ENCODE results near the gene GLYATL1. TPM values are rescaled to one million over a fixed set of nuclear protein-coding genes. Genes with fewer than 3 reads are reported as not detected.

Gene GLYATL1
- total RNA-seq, 1 experiment from 2014 or later: not detected

- H2AFZ ChIP-seq (ENCODE audit: low read depth, low read length, poor library complexity, severe bottlenecking): no peak overlapping the region
- H3K9me3 ChIP-seq (ENCODE audit: control insufficient read depth in 1 of 2, insufficient read depth in 1 of 2, low read depth in 1 of 2, low read length in 2 of 2): no peaks in the 10 kb centered on the region
- TF ChIP-seq RAD21 (IDR thresholded peaks at IDR 0.05; ENCODE audit: low read depth) (no peak), JUND (IDR thresholded peaks at IDR 0.05) (no peak), REST (IDR thresholded peaks at IDR 0.05; ENCODE audit: low read depth) (no peak), ZNF274 (IDR thresholded peaks at IDR 0.05; ENCODE audit: low read depth, low read length) (no peak)
- H3K9me2 ChIP-seq (ENCODE audit: insufficient read depth): no peaks in the 10 kb centered on the region
- no peaks in the 10 kb centered on the region for H3K79me2 ChIP-seq (ENCODE audit: insufficient read depth, low read length)
- peaks cover 12 to 17% of the 10 kb centered on the region in 2 experiments for H3K4me1 ChIP-seq (ENCODE audit: control insufficient read depth in 1 of 2, insufficient read depth in 2 of 2, low read length in 2 of 2)
- no peaks in the 10 kb centered on the region for H4K20me1 ChIP-seq (ENCODE audit: insufficient read depth)
- no peak for DNase-seq (ENCODE audit: low read depth, low spot score)
- BruUV-seq (replicated peaks): no TSS peak
- no peak overlapping the region for H3K9ac ChIP-seq (ENCODE audit: low read length)
- ChIA-PET POLR2A (no interaction called here), CTCF (interaction anchor here (1.6 kb wide), 1 partner anchor 25 kb away, joined by 3 read pairs; no protein-coding TSS in a partner anchor), RAD21 (ENCODE audit: low non-redundant PET in 1 of 2, low total read pairs in 2 of 2, uncharacterized antibody in 2 of 2, unreplicated experiment in 2 of 2) (no interaction called here)
- H3K27ac ChIP-seq (ENCODE audit: low read depth, low read length): no peak overlapping the region
- H3K4me2 ChIP-seq (ENCODE audit: low read length): no peak overlapping the region
- no peaks in the 10 kb centered on the region for H3K36me3 ChIP-seq (ENCODE audit: control insufficient read depth in 1 of 2, insufficient read depth in 2 of 2, low read length in 2 of 2)
- no peaks in the 10 kb centered on the region for H3K27me3 ChIP-seq (ENCODE audit: insufficient read depth, low read length)
- no peak for ATAC-seq
- intact Hi-C loops (cut with micrococcal nuclease): loop anchor here (10.0 kb wide), 1 partner anchor 219 kb away; the partner anchor contains the start of gene FAM111A
- H3K4me3 ChIP-seq (replicated peaks in 1 of 2; ENCODE audit: low read depth in 1 of 2, low read length in 2 of 2): no peak overlapping the region
These were observed 13.0 kb upstream of the GLYATL1 start for GRCh38 chr11:58926251-58926650.

GRCh38 chr11:58926695-58927094, 12.6 kb upstream of the GLYATL1 start:
- no peak overlapping the region for H3K4me2 ChIP-seq (ENCODE audit: low read length)
- no peak overlapping the region for H3K4me3 ChIP-seq (replicated peaks in 1 of 2; ENCODE audit: low read depth in 1 of 2, low read length in 2 of 2)
- ATAC-seq (no peak), DNase-seq (ENCODE audit: low read depth, low spot score) (no peak)
- intact Hi-C loops (cut with micrococcal nuclease): loop anchor here (10.0 kb wide), 1 partner anchor 218 kb away; the partner anchor contains the start of gene FAM111A
- no peaks in the 10 kb centered on the region for H3K9me2 ChIP-seq (ENCODE audit: insufficient read depth)
- peaks cover 12 to 17% of the 10 kb centered on the region in 2 experiments for H3K4me1 ChIP-seq (ENCODE audit: control insufficient read depth in 1 of 2, insufficient read depth in 2 of 2, low read length in 2 of 2)
- no peak overlapping the region for H3K27ac ChIP-seq (ENCODE audit: low read depth, low read length)
- RAD21 ChIA-PET (ENCODE audit: low non-redundant PET in 1 of 2, low total read pairs in 2 of 2, uncharacterized antibody in 2 of 2, unreplicated experiment in 2 of 2): no interaction called here
- CTCF ChIA-PET: interaction anchor here (1.0 to 1.6 kb wide), 4 partner anchors 26 to 232 kb away, joined by 3 to 6 read pairs (median 3); no protein-coding TSS in a partner anchor
- H4K20me1 ChIP-seq (ENCODE audit: insufficient read depth): no peaks in the 10 kb centered on the region
- no TSS peak for BruUV-seq (replicated peaks)
- POLR2A ChIA-PET: no interaction called here
- no peaks in the 10 kb centered on the region for H3K9me3 ChIP-seq (ENCODE audit: control insufficient read depth in 1 of 2, insufficient read depth in 1 of 2, low read depth in 1 of 2, low read length in 2 of 2)
- no peaks in the 10 kb centered on the region for H3K36me3 ChIP-seq (ENCODE audit: control insufficient read depth in 1 of 2, insufficient read depth in 2 of 2, low read length in 2 of 2)
- H3K79me2 ChIP-seq (ENCODE audit: insufficient read depth, low read length): no peaks in the 10 kb centered on the region
- H2AFZ ChIP-seq (ENCODE audit: low read depth, low read length, poor library complexity, severe bottlenecking): no peak overlapping the region
- no peaks in the 10 kb centered on the region for H3K27me3 ChIP-seq (ENCODE audit: insufficient read depth, low read length)
- no peak overlapping the region for H3K9ac ChIP-seq (ENCODE audit: low read length)
- TF ChIP-seq ZBTB33 (IDR thresholded peaks at IDR 0.05; ENCODE audit: extremely low read depth, insufficient replicate concordance, low read length): no peak
- TF ChIP-seq YY1 (IDR thresholded peaks at IDR 0.05; ENCODE audit: extremely low read depth, insufficient replicate concordance, low read depth, low read length): no peak
- TF ChIP-seq JUND (IDR thresholded peaks at IDR 0.05): no peak
- no peak for TF ChIP-seq RAD21 (IDR thresholded peaks at IDR 0.05; ENCODE audit: low read depth)
- no peak for TF ChIP-seq ZNF274 (IDR thresholded peaks at IDR 0.05; ENCODE audit: low read depth, low read length)
- TF ChIP-seq CEBPB (IDR thresholded peaks at IDR 0.05; ENCODE audit: low read depth): no peak
- TF ChIP-seq ATF3 (IDR thresholded peaks at IDR 0.05): no peak
- TF ChIP-seq MAX (IDR thresholded peaks at IDR 0.05): no peak
- TF ChIP-seq POLR2A (IDR thresholded peaks at IDR 0.05; ENCODE audit: borderline replicate concordance, extremely low read depth, insufficient read depth, insufficient read length): no peak
- no peak for TF ChIP-seq POLR2AphosphoS5 (IDR thresholded peaks at IDR 0.05; ENCODE audit: low read depth, low read length)
- TF ChIP-seq EGR1 (IDR thresholded peaks at IDR 0.05; ENCODE audit: low read depth): no peak
